IMR-90 (cell line): Measurements from ENCODE around the gene SPINK5. TPM values are rescaled to one million over a fixed set of nuclear protein-coding genes. Genes with fewer than 3 reads are reported as not detected.

Source experiments
- ATAC-seq: fragments of 200-7000 bp; cut with Tn5 transposase; 2 replicates; pipeline ENCODE4 v1.9.1; 2020; ENCODE audit warnings: low read depth, mild to moderate bottlenecking, moderate library complexity
- BruUV-seq: library from RNA; stranded (reverse); fragments of 400-500 nt; replicated peaks from 2 replicates; lab custom pipeline; 2021; lab: Mats Ljungman, UMichigan
- CTCF ChIA-PET: fragments of 300-600 bp; formaldehyde crosslinking; extraction: SDS; loops from one replicate; lab custom pipeline; 2021; ENCODE audit warnings: antibody characterized with exemption; lab: Yijun Ruan, JAX
- POLR2A ChIA-PET: fragments of 300-600 bp; sonication (Branson Sonifier 250); formaldehyde crosslinking; loops from one replicate; lab custom pipeline; 2022; ENCODE audit warnings: antibody characterized with exemption; ENCODE audit not compliant: unreplicated experiment; lab: Charles Lee
- DNase-seq: peaks from one replicate; pipeline ENCODE4 v3.0.0; 2013
- H2AFZ ChIP-seq: replicated peaks from 2 replicates; pipeline ENCODE3; 2013; ENCODE audit warnings: low read length, mild to moderate bottlenecking; ENCODE audit not compliant: poor library complexity
- H2AK5ac ChIP-seq: 2 replicates; pipeline ENCODE4 v1.6.1; 2013; ENCODE audit warnings: low read depth, low read length, inconsistent platforms
- H2AK9ac ChIP-seq: replicated peaks from 2 replicates; pipeline ENCODE3; 2013; ENCODE audit warnings: mild to moderate bottlenecking, low read depth, low read length, moderate library complexity; ENCODE audit not compliant: poor library complexity
- H2BK120ac ChIP-seq: 2 replicates; pipeline ENCODE4 v1.6.1; 2013; ENCODE audit warnings: low read depth, low read length, inconsistent platforms
- H2BK15ac ChIP-seq: 3 replicates; pipeline ENCODE4 v1.6.1; 2013; ENCODE audit warnings: low read depth, low read length, inconsistent platforms
- H2BK20ac ChIP-seq: 2 replicates; pipeline ENCODE4 v1.6.1; 2013; ENCODE audit warnings: low read depth, mild to moderate bottlenecking, inconsistent platforms, low read length, moderate library complexity
- H2BK5ac ChIP-seq: 2 replicates; pipeline ENCODE4 v1.6.1; 2013; ENCODE audit warnings: mild to moderate bottlenecking, low read depth, low read length, inconsistent platforms; ENCODE audit not compliant: poor library complexity, severe bottlenecking
- H3K14ac ChIP-seq: replicated peaks from 2 replicates; pipeline ENCODE4 v1.6.1; 2013; ENCODE audit warnings: low read depth, low read length, inconsistent platforms
- H3K18ac ChIP-seq: 2 replicates; pipeline ENCODE4 v1.6.1; 2013; ENCODE audit warnings: low read depth, low read length, control low read depth
- H3K23ac ChIP-seq: 2 replicates; pipeline ENCODE4 v1.6.1; 2013; ENCODE audit warnings: low read depth, low read length, inconsistent platforms
- H3K27ac ChIP-seq: 2 replicates; pipeline ENCODE4 v1.5.1; 2013; ENCODE audit warnings: mild to moderate bottlenecking, control low read depth, low read length; ENCODE audit not compliant: insufficient read depth
- H3K27me3 ChIP-seq: 2 replicates; pipeline ENCODE4 v1.6.1; 2013; ENCODE audit warnings: low read length; ENCODE audit not compliant: control insufficient read depth, insufficient read depth
- H3K36me3 ChIP-seq: 2 replicates; pipeline ENCODE4 v1.6.1; 2013; ENCODE audit warnings: low read length, mixed read lengths; ENCODE audit not compliant: control insufficient read depth, insufficient read depth
- H3K4ac ChIP-seq: 2 replicates; pipeline ENCODE4 v1.6.1; 2013; ENCODE audit warnings: low read depth, low read length, inconsistent platforms
- H3K4me1 ChIP-seq: 2 replicates; pipeline ENCODE4 v1.6.1; 2013; ENCODE audit warnings: low read length, mixed read lengths; ENCODE audit not compliant: control insufficient read depth, insufficient read depth
- H3K4me2 ChIP-seq: 2 replicates; pipeline ENCODE4 v1.6.1; 2013; ENCODE audit warnings: low read depth, mild to moderate bottlenecking, control low read depth, low read length, moderate library complexity
- H3K4me3 ChIP-seq: 2 replicates; pipeline ENCODE4 v1.5.1; 2013; ENCODE audit warnings: low read depth, mild to moderate bottlenecking, control low read depth, low read length, moderate library complexity; ENCODE audit not compliant: insufficient read depth
- H3K56ac ChIP-seq: 2 replicates; pipeline ENCODE4 v1.6.1; 2013; ENCODE audit warnings: low read length, inconsistent platforms; ENCODE audit not compliant: insufficient read depth; ENCODE audit errors: extremely low read depth
- H3K79me1 ChIP-seq, 2 experiments: 2 replicates each; pipeline ENCODE4 v1.6.1; 2013; ENCODE audit warnings: low read length in 2 of 2, inconsistent platforms in 1 of 2, low read depth in 1 of 2
- H3K9ac ChIP-seq: 2 replicates; pipeline ENCODE4 v1.6.1; 2013; ENCODE audit warnings: low read depth, low read length, control low read depth
- H3K9me1 ChIP-seq: 2 replicates; pipeline ENCODE4 v1.6.1; 2013; ENCODE audit warnings: low read length, inconsistent platforms; ENCODE audit not compliant: insufficient read depth
- H3K9me3 ChIP-seq: 2 replicates; pipeline ENCODE4 v1.6.1; 2013; ENCODE audit warnings: low read length; ENCODE audit not compliant: control insufficient read depth, insufficient read depth
- H4K20me1 ChIP-seq: 2 replicates; pipeline ENCODE4 v1.6.1; 2013; ENCODE audit warnings: low read length, inconsistent platforms; ENCODE audit not compliant: insufficient read depth
- H4K5ac ChIP-seq: 2 replicates; pipeline ENCODE4 v1.6.1; 2013; ENCODE audit warnings: mild to moderate bottlenecking, low read depth, low read length, control low read depth
- H4K8ac ChIP-seq, 2 experiments: 2 replicates each; pipeline ENCODE4 v1.6.1; 2013; ENCODE audit warnings: low read depth in 2 of 2, low read length in 2 of 2, control low read depth in 1 of 2, inconsistent platforms in 1 of 2
- H4K91ac ChIP-seq: 2 replicates; pipeline ENCODE4 v1.6.1; 2013; ENCODE audit warnings: low read depth, low read length, inconsistent platforms; ENCODE audit not compliant: insufficient read depth
- BHLHE40 ChIP-seq: fragments of 150-350 bp; IDR thresholded peaks from 2 replicates; pipeline ENCODE4 v1.6.1; 2016; ENCODE audit warnings: mild to moderate bottlenecking, low read depth, low read length
- ELK1 ChIP-seq: fragments of 150-350 bp; IDR thresholded peaks from 2 replicates; pipeline ENCODE4 v1.6.1; 2016; ENCODE audit warnings: low read depth, mild to moderate bottlenecking, low read length, moderate library complexity, borderline replicate concordance
- FOS ChIP-seq: fragments of 150-350 bp; IDR thresholded peaks from 2 replicates; pipeline ENCODE4 v1.6.1; 2016; ENCODE audit warnings: low read depth, low read length
- MAFK ChIP-seq: IDR thresholded peaks from 2 replicates; pipeline ENCODE4 v1.6.1; 2012; ENCODE audit warnings: low read depth, low read length, improper control_type of control experiment
- MAZ ChIP-seq: IDR thresholded peaks from 2 replicates; pipeline ENCODE4 v1.6.1; 2012; ENCODE audit warnings: low read depth, mild to moderate bottlenecking, low read length, improper control_type of control experiment, moderate library complexity, borderline replicate concordance
- MXI1 ChIP-seq: IDR thresholded peaks from 2 replicates; pipeline ENCODE4 v1.6.1; 2012; ENCODE audit warnings: low read depth, mild to moderate bottlenecking, low read length, moderate library complexity, borderline replicate concordance
- POLR2A ChIP-seq: IDR thresholded peaks from 2 replicates; pipeline ENCODE4 v1.6.1; 2012; ENCODE audit warnings: mild to moderate bottlenecking, low read depth, low read length
- RAD21 ChIP-seq: IDR thresholded peaks from 2 replicates; pipeline ENCODE4 v1.6.1; 2012; ENCODE audit warnings: low read length, improper control_type of control experiment
- RCOR1 ChIP-seq: IDR thresholded peaks from 2 replicates; pipeline ENCODE4 v1.6.1; 2012; ENCODE audit warnings: mild to moderate bottlenecking, low read length, improper control_type of control experiment; ENCODE audit not compliant: insufficient replicate concordance
- SMC3 ChIP-seq: fragments of 150-350 bp; IDR thresholded peaks from 2 replicates; pipeline ENCODE4 v1.6.1; 2016; ENCODE audit warnings: low read depth, mild to moderate bottlenecking, antibody characterized with exemption, low read length, moderate library complexity
- WGBS, 2 experiments: methylation state at CpG; one replicate each; pipeline versions ENCODE4 v1.1.5 to v1.1.7; 2013; ENCODE audit warnings: missing lambda C conversion rate in 2 of 2; ENCODE audit not compliant: insufficient read length in 1 of 2; ENCODE audit errors: extremely low coverage in 2 of 2; 5-methylcytosine and 5-hydroxymethylcytosine counted together
- dilution Hi-C: fragments of 300-500 bp; cut with HindIII; formaldehyde crosslinking; loops from one replicate; pipeline ENCODE4 v1.14.3; 2018; ENCODE audit warnings: low sequenced_read_pairs; ENCODE audit not compliant: unreplicated experiment
- in situ Hi-C: fragments of 300-500 bp; cut with MboI; formaldehyde crosslinking; loops from 3 replicates; pipeline ENCODE4 v1.14.3; 2019; ENCODE audit warnings: low sequenced_read_pairs, inconsistent platforms, mixed read lengths
- intact Hi-C: fragments of 100-400 bp; cut with micrococcal nuclease; formaldehyde crosslinking; loops from 2 replicates; pipeline ENCODE4 v1.10.0; 2022
- polyA plus RNA-seq, 3 experiments: library from polyadenylated mRNA; depleted of rRNA; stranded (reverse); fragments of >200 nt; gene quantifications; 2 replicates each; pipeline ENCODE4 v1.2.3, GENCODE V29; 2012; ENCODE audit warnings: low replicate concordance in 1 of 3
- total RNA-seq: library from RNA; depleted of rRNA; stranded (reverse); fragments of >200 nt; gene quantifications from 2 replicates; pipeline ENCODE4 v1.2.3, GENCODE V29; 2012
- TF ChIP-seq, protein P1 (sequence below): fragments of 150-350 bp; IDR thresholded peaks from 2 replicates; pipeline ENCODE4 v1.6.1; 2017; ENCODE audit warnings: mild to moderate bottlenecking, antibody characterized with exemption, low read length, low read depth
- TF ChIP-seq, protein P2 (sequence below): conservative IDR thresholded peaks from 2 replicates; pipeline ENCODE4 v1.5.1; 2012; ENCODE audit warnings: mild to moderate bottlenecking, low read depth, low read length, improper control_type of control experiment

SPINK5 gene
- total and polyA plus RNA-seq, 2 of the 4 experiments (the other 2 are of a cell fraction): not detected

GRCh38 chr5:148027505-148027904, 36.3 kb upstream of the SPINK5 start:
- Histone ChIP-seq H4K8ac (no peak overlapping the region), H3K4me2 (no peak overlapping the region), H3K9me1 (no peaks in the 10 kb centered on the region), H3K56ac (no peak overlapping the region), H3K4me3 (no peak overlapping the region), H2AFZ (no peak overlapping the region), H3K79me1 (no peaks in the 10 kb centered on the region), H3K23ac (no peak overlapping the region), H3K18ac (no peak overlapping the region), H3K14ac (no peak overlapping the region), H3K9ac (no peak overlapping the region), H3K36me3 (no peaks in the 10 kb centered on the region), H4K20me1 (no peaks in the 10 kb centered on the region), H3K4ac (no peak overlapping the region), H3K27me3 (no peaks in the 10 kb centered on the region), H2BK15ac (no peak overlapping the region), H2BK5ac (no peak overlapping the region), H2AK9ac (no peak overlapping the region), H4K91ac (no peak overlapping the region), H3K4me1 (no peaks in the 10 kb centered on the region), H2BK120ac (no peak overlapping the region), H2BK20ac (no peak overlapping the region), H4K5ac (no peak overlapping the region), H3K9me3 (no peaks in the 10 kb centered on the region), H3K27ac (no peak overlapping the region), H2AK5ac (no peak overlapping the region)
- TF ChIP-seq POLR2A (no peak), FOS (no peak), RCOR1 (no peak), RAD21 (no peak), SMC3 (no peak), ELK1 (no peak), BHLHE40 (no peak), MAFK (no peak), MAZ (no peak), MXI1 (no peak)
- TF ChIP-seq, protein P1, sequence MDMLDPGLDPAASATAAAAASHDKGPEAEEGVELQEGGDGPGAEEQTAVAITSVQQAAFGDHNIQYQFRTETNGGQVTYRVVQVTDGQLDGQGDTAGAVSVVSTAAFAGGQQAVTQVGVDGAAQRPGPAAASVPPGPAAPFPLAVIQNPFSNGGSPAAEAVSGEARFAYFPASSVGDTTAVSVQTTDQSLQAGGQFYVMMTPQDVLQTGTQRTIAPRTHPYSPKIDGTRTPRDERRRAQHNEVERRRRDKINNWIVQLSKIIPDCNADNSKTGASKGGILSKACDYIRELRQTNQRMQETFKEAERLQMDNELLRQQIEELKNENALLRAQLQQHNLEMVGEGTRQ: no peak
- TF ChIP-seq, protein P2, sequence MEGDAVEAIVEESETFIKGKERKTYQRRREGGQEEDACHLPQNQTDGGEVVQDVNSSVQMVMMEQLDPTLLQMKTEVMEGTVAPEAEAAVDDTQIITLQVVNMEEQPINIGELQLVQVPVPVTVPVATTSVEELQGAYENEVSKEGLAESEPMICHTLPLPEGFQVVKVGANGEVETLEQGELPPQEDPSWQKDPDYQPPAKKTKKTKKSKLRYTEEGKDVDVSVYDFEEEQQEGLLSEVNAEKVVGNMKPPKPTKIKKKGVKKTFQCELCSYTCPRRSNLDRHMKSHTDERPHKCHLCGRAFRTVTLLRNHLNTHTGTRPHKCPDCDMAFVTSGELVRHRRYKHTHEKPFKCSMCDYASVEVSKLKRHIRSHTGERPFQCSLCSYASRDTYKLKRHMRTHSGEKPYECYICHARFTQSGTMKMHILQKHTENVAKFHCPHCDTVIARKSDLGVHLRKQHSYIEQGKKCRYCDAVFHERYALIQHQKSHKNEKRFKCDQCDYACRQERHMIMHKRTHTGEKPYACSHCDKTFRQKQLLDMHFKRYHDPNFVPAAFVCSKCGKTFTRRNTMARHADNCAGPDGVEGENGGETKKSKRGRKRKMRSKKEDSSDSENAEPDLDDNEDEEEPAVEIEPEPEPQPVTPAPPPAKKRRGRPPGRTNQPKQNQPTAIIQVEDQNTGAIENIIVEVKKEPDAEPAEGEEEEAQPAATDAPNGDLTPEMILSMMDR: no peak
- intact Hi-C loops (no loop called here), dilution Hi-C loops (no loop called here), in situ Hi-C loops (no loop called here)
- ChIA-PET POLR2A (no interaction called here), CTCF (no interaction called here)
- DNase-seq (no peak), ATAC-seq (no peak)
- WGBS, 2 experiments: no CpG with 5 or more reads among the region's 3 CpGs
- no TSS peak for BruUV-seq
